RKO (cell line): ENCODE measurements around the gene TTLL6.
"Not testable (repeated sequence)": the region's sequence is repeated elsewhere in the genome, so short reads cannot be mapped to it uniquely, and the experiment has no call there.

ENCODE experiments used
- DNase-seq: peaks from one replicate; pipeline ENCODE4 v3.0.0-alpha.2; 2016; ENCODE audit warnings: low spot score

TTLL6 gene

DNA sequence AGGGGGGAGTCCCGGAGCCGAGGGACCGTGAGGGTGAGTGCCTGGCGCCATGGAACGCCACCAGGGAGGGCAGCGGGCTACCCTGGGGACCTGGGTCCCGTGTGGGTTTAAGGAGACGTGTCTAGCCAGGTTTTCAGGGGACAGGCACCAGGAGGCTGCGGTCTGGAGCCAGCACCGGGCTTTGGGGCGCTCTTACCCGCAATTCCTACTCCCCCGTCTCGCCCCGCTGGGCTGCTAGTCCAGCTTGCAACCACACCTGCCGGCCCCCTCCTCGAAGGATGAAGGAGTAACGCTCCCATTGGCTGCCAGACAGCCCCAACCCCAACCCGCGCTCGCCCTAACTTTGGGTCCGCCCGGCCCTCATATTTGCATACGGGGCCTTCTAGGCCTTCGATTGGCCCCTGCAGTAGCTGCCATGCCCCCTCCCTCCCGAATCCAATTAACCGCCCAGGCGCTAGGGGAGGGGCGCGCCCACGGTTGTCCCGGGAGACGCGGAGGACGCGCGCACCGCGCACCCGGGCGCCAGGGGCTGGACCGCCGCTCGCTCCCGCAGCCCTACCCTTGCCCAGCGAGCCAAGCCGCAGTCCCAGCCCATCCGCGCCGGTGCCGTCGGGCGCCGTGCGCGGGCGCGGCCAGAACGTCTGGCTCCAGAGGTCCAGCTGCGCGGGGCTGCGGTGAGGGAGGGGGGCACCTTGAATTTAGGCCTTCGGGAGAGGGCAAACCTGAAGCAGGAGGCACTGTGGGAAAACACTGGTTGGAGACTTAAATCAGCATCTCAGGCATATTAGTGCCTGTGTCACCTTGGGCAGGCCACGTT, at the start of gene TTLL6:
TTLL6 (minus strand) TSS at position 456 of the 817 bp plus-strand sequence; CDS start at position 299, 157 bp downstream.
- DNase-seq = peak; percentile 84

DNA sequence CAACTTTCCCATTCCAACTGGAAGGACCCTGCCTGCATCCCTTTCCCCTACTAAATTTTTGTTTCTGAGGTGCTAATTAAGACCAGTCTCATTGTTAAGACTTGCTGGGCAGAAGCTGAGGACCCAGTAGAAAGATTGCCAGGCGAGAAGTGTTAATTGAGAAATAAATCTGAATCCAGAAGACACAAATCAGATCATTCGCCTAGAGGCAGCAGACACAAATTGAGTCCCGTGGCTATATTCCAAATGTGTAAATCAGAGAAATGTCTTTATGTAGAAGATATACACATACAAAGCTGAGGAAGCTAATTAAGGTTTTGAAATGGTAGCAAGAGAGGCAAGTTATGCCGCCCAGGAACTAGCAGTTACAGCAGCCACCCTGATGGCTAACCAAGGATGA, 43.4 kb upstream of the TTLL6 start:
- no peak for DNase-seq

DNA sequence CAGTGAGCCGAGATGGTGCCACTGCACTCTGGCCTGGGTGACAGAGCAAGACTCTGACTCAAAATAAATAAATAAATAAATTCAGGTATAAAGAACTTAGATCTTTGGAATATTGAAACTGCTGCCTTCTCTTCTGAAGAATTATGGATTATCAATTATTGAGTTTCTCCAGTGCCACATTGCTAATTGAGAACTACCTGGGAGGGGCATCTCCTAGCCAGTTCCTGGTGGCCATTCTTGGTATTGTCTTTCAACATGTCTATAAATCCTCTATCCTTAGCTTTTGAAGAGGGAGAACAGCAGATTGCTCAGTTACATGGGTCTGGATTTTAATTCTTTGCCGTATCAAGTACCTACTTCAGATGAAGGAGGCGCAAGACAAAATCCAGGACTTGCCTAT, 43.0 kb upstream of the TTLL6 start:
- DNase-seq = no peak

DNA sequence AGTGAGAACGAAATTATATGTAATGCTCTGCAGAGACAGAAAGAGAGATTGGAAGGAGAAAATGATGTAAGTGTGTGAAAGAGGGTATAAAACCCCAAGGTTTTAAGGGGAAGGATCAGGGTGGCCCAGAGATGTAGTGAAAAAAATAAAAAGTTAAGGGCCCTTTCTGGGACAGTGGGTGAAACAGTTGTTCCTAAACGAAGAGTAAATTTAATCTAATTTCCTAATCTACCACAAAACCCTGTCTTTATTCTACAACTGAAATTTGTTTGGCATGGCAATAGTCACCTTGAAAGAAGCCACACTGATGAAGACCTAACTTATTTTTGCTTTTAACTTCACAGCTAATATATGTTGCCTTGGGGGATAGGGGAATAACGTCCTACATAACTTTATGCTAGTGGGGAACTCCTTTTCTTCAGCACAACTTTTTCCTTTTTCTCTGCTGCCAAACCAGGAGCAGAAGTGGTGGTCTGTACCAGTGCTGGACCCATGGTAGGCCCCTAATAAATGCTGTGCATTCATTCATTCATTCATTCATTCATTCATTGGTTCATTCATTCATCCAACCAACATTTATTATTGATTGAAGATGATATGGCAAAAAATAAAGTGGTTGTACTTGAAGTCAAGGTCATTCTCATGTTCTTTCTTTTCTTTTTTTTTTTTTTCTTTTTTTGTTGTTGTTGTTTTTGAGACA, 39.2 kb upstream of the TTLL6 start:
- no peak for DNase-seq

DNA sequence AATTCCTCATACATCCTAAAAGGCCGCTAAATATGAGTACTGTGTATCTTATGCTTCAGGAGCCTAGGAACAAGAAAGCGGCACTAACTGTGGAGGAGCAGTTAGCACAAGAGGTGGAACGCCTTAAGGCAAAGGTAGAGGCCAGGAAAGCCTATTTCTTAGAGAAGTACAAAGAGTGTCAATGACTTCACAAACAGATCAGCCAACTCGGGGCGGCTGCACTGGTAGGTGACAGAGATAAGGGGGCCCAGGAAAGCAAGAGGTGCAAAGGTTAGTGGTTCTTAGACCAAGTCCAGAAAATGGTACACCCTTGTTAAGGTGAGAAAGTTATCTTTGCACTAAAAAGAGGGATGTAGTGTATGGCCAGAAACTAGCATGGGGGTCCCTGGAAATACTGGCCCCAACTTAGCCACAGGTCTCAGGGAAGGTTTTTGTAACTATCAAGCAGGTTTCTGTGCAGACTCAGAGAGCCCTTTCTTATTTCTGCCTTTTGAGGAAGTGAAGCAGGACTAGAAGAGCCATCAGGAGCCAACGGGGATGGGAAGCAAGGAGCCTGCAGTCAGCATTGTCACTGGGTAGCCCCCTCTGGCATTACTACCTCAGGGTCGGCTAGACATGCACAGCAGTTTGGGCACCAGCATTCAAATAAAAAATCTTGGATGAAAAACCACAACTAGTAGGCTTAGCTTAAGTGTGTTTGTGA, 37.9 kb upstream of the TTLL6 start:
- DNase-seq = no peak

DNA sequence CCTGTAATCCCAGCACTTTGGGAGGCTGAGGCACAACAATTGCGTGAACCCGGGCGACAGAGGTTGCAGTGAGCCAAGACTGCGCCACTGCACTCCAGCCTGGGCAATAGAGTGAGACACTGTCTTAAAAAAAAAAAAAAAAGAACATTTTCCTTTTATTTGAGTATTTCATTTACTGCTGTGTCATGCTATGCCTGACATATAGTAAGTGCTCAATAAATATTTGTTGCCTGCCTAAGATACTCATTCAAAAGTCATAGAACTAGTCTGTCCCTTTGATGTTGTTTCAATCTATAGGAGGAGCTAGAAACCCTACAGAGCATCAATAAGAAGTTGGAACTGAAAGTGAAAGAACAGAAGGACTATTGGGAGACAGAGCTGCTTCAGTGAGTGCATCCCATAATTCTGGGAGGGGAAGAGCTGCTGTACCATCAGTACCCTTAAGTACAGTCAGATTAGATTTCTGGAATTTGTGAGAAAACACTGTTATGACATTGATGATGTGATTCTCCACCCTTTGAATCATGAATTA, 33.8 kb upstream of the TTLL6 start:
- no peak for DNase-seq

DNA sequence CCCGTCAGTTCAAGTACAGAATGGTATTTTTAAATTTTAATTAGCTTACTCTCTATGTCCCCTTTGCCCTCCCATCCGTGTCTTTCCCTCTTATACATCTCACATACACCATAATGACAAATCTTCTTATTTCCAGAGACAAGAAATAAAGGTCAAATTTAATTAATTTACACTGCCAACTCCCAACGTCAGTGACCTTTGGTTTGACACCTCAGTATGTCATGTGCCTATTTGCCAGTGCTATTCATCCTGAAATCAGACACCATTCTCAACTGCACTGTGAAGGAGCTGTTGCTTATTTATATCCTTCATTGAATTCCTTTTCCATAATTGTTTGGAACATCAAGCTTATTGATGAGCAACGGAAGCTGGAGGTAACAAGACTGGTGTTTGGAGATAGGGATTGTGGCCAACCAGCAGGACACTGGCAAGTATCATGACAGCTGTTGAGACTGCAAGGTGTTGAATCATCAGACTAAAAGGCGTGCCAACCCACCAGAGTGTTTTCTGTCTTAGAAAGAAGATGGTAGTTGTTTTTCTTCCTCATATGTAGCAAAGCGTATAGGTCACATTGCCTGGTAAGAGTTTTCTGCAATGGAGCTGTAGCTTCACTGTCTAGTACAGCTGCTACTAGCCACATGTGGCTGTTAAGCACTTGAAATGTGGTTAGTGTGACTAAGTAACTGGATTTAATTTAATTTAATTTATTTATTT, 26.3 kb upstream of the TTLL6 start:
- no peak for DNase-seq

DNA sequence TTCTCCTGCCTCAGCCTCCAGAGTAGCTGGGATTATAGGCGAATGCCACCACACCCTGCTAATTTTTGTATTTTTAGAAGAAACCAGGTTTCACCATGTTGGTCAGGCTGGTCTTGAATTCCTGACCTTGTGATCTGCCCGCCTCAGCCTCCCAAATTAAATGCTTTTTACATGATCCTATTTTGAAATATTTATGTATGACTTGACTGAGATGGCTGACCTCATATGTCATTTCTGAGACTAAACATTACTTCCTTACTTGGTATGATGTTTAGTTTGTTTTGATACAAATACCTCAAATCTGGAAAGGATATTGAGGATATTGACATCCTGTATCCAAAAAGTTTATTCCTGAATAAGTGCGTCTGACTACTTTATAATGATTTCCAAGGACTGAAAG, 25.7 kb upstream of the TTLL6 start:
- no peak for DNase-seq

DNA sequence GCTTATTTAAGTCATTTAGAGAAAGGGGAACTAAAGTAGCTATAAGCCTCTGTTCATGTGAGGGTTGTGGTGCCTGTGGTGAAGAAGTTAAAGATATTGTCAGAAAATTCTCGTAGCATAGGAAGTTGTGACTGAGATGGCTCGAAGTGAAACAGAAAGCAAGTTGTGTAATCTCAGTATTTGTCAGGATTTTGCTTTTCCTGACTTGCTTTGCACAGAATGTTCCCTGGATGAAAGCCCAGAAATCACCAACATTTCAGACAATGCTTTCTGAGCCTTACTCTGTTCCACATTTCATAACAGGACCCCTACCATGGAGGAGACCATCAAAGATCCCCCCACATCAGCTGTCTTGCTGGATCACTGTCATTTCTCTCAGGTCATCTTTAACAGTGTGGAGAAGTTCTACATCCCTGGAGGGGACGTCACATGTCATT, 24.4 kb upstream of the TTLL6 start:
- DNase-seq = no peak

DNA sequence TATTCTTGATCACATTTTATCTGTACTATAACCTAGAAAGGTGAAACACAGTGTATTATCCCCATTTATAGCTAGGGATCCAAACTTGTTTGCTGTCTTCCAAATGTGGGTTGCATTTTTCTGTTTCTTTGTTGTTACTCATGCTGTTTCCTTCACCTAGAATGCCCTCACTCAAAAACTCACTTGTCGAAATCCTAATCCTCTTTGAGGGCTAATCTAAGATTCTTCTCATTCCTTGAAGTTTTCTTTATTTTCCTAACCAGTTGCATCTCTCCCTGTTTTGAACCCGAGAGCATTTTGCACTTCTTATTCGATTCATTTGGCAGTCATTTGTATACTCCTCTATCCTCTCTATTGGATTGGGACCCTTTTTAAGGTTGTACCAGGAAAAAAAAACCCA, 23.4 kb upstream of the TTLL6 start:
- no peak for DNase-seq

DNA sequence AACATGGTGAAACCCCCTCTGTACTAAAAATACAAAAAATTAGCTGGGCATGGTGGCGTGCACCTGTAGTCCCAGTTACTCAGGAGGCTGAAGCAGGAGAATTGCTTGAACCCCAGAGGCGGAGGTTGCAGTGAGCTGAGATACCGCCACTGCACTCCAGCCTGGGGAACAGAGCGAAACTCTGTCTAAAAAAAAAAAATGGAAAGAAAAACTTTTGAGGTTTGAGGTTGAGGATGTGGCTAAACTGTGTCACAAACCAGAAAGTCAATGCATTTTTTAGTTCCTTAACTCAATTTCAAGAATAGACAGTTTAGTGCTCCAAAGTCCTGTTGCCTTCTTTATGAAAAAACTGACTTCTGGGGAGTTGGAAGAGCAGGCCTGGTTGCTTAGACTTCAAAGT, 20.4 kb upstream of the TTLL6 start:
- not testable (repeated sequence) for DNase-seq

DNA sequence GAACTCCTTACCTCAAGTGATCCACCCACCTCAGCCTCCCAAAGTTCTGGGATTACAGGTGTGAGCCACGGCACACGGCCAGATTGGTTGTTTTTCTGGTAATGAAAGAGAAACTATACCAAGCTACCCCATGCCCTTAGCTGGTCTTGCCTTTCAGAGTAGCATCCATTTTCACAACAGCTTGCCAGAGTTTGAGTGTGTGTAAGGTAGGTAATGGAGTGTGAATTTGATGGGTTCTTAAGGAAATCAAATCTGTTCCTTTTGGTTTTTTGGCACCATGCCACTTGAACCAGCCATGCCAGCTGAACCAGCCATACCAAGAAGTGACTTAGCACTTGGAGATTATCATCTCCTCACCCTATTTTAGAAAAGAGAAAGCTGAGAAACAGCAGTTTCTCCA, 18.9 kb upstream of the TTLL6 start:
- no peak for DNase-seq

DNA sequence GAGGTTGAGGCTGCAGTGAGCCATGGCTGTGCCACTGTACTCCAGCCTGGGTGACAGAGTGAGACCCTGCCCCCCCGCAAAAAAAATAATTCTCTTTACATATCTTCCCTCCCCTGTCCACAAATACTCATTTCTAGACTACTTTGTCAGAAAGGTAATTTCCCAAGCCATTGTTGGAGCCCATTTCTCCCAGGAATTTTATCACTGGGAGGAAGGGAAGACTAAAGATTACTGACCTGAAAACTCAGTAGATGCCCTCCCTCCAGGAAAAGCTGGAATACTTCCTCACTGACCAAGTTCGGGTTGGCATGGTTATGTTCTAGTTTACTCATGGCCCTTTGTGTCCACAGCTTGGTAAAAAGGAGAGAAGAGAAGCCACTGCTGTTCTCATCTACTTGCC, 17.9 kb upstream of the TTLL6 start:
- DNase-seq = no peak

DNA sequence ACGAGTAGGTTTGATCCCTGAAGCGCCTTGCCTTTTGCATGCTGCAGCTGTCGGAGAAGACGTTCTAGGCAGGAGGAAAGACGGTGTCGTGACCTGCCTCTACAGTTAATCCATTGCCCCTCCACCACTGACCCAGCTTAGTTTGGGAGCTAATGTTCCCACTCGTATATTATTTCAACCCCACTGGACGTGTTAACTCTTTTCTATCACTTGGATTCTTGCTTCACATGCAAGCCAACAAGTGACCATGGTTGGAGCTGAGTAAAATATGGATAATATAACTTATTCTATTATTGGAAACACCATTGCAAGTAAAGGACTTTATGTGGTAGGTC, 14.5 kb upstream of the TTLL6 start:
- DNase-seq = no peak

DNA sequence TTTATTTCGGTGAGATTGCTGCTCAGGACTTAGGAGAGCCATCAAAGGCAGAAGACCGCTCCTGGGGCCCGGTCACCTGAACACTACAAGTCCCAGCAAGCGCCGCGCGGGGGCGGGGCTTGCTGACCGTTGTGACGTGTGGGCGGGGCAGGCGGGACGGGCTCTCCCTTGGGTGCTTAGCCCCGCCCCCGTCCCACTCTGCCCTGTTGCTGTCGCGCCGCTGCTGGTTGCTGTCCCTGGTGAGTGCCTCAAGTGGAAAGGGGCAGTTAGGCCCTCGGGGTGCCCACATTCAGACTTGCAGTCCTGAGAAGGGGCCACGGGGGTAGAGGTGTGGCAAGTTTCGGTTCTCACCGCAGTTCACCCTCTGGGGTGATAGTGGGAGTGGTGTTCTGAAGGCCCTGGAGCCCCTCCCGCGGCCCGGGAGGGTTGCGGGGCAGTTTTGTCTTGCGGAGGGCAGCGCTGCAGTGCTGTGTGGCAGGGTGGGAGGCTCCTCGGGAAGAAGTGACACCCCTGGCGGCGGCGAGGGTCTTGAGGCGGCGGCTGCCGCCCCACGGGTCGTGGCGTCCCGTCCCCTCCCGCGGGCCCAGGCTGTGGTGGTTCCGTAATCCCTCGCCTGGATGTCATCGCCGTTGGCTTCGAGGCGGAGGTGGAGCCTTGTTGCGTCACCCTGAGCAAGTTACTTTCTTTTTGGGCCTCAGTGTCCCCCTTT, 14.0 kb upstream of the TTLL6 start, which contains the start of gene CALCOCO2:
CALCOCO2 (plus strand) TSS at position 196 of the 709 bp plus-strand sequence. CDS start 10,673 bp downstream, outside the sequence.
- peak; percentile 94 for DNase-seq

DNA sequence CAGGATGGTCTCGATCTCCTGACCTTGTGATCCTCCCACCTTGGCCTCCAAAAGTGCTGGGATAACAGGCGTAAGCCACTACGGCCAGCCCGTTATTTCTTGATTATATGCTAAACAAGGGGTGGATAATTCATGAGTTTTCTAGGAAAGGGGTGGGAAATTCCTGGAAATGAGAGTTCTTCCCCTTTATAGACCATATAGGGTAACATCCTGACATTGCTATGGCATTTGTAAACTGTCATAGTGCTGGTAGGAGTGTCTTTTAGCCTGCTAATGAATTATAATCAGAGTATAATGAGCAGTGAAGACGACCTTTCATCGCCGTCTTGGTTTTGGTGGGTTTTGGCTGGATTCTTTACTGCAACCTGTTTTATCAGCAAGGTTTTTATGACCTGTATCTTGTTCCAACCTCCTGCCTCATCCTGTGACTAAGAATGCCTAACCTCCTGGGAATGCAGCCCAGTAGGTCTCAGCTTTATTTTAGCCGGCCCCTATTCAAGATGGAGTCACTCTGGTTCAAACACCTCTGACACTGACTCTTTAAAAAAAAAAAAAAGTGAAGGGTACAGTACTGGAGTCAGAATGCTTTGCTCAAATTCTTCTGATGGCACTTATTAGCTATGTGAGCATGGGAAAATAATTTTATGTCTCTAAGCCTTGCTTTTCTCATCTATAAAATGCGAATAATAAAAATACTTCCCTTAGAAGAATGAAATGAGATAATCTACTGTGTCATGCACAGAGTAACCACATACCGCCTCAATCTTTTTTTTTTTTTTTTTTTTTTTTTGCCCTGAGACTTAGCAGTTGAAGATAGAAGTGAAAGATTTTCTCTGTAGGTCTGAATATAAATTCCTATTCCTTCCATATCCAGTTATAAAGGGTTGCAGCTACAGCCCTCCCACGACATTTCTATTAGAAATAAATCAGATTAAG, 8.7 kb upstream of the TTLL6 start:
- DNase-seq = peak; percentile 51

DNA sequence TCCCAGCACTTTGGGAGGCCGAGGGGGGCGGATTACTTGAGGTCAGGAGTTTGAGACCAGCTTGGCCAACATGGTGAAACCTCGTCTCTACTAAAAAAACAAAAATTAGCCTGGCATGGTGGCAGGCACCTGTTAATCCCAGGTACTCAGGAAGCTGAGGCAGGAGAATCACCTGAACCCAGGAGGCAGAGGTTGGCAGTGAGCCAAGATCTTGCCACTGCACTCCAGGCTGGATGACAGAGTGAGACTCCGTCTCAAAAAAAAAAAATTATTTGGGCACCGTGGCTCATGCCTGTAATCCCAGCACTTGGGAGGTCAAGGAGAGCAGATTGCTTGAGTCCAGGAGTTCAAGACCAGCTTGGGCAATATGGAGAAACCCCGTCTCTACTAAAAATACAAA, 3.9 kb upstream of the TTLL6 start:
- DNase-seq = not testable (repeated sequence)

DNA sequence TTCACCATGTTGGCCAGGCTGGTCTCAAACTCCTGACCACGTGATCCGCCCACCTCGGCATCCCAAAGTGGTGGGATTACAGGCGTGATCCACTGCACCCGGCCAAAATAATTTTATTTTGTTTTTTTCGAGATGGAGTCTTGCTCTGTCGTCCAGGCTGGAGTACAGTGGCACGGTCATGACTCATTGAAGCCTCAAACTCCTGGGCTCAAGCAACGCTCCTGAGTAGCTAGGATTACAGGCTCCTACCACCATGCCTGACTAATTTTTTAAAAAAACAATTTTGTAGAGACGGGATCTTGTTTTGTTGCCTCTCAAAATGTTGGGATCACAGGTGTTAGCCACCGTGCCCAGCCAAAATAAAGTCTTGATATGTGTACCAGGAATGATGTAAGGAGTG, 2.4 kb upstream of the TTLL6 start:
- DNase-seq = no peak

DNA sequence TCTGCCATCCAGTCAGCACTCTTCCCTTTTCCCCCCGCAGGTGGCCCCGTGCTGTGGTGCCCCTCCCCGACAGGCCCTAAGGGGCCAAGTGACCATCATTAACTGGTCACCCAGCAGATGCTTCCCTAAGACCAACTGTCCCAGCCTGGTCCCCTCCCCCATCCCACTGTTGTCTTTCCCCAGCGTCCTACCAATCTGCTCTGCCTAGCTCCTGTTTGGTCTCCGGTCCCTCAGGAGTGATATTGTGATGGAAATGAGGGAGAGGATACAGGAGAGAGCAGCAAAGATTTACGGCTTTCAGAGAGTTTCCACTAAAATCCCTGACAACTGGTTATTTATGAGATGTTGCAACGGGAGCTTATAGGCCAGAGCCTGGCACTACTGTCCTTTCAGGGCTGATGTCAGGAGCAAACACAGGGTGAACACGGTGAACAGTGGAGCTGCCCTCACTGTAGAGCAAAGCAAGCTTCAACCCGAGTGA, 1.4 kb upstream of the TTLL6 start:
- no peak for DNase-seq

DNA sequence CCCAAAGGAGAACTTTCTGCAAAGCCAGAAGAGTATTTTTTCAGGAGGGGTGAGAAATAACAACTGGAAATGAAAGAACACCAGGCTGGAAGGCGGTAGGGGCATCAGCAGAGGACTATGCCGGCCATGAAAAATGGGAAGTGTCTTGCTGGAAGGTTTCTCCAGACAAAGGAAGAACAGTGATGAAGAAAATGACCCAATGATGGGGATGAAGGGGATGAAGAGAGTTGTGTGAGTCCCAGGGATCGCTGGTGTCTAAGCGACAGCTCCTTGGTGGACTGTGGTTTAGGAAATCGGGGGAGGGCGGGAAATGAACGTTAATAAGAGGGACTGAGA, 623 bp downstream of the TTLL6 start:
- no peak for DNase-seq
